NCI-H524 (cell line): Measurements from ENCODE around the gene PCDH19.

Source experiments
- DNase-seq, 2 experiments: peaks; one replicate each; lab custom pipeline; 2025; lab: John Stamatoyannopoulos, UW

The PCDH19 gene

GRCh38 chrX:100404851-100405250, 5.2 kb downstream of the PCDH19 start:
- DNase-seq: peak; percentile 4 to 64

- no peak for DNase-seq
These were observed 14.3 kb downstream of the PCDH19 start for GRCh38 chrX:100395781-100396180.

- DNase-seq: no peak
These were observed 28.5 kb downstream of the PCDH19 start for GRCh38 chrX:100381619-100382018.

- peak; percentile 5 to 49 for DNase-seq
These were observed 30.6 kb downstream of the PCDH19 start for GRCh38 chrX:100379388-100379986.

GRCh38 chrX:100377826-100378225, 32.2 kb downstream of the PCDH19 start:
- DNase-seq: no peak

GRCh38 chrX:100376576-100376975, 33.5 kb downstream of the PCDH19 start:
- no peak for DNase-seq

- DNase-seq: no peak
These were observed 36.4 kb downstream of the PCDH19 start for GRCh38 chrX:100373673-100374072.

- peak; percentile 8 to 23 for DNase-seq
These were observed 41.9 kb downstream of the PCDH19 start for GRCh38 chrX:100368167-100368566.

GRCh38 chrX:100363896-100364295, 46.2 kb downstream of the PCDH19 start:
- DNase-seq: no peak

- DNase-seq: no peak
These were observed 51.3 kb downstream of the PCDH19 start for GRCh38 chrX:100358766-100359165.

GRCh38 chrX:100356351-100356896, 53.6 kb downstream of the PCDH19 start:
- no peak for DNase-seq

GRCh38 chrX:100355680-100356079, 54.4 kb downstream of the PCDH19 start:
- DNase-seq: no peak

- DNase-seq: no peak
These were observed 56.7 kb downstream of the PCDH19 start for GRCh38 chrX:100353326-100353725.

GRCh38 chrX:100350704-100351489, 59.2 kb downstream of the PCDH19 start:
- DNase-seq: no peak

- no peak for DNase-seq
These were observed 60.7 kb downstream of the PCDH19 start for GRCh38 chrX:100349391-100349790.

GRCh38 chrX:100341142-100341510, 68.9 kb downstream of the PCDH19 start:
- DNase-seq: no peak

GRCh38 chrX:100340491-100341141, 69.5 kb downstream of the PCDH19 start:
- DNase-seq: peak in 1 of 2 experiments; percentile 7

- DNase-seq: no peak
These were observed 81.7 kb downstream of the PCDH19 start for GRCh38 chrX:100328351-100328750.

- no peak for DNase-seq
These were observed 90.4 kb downstream of the PCDH19 start for GRCh38 chrX:100319716-100320115.

- peak; percentile 83 to 92 for DNase-seq
These were observed 93.1 kb downstream of the PCDH19 start for GRCh38 chrX:100316987-100317386.

- no peak for DNase-seq
These were observed 94.5 kb downstream of the PCDH19 start for GRCh38 chrX:100315566-100315965.

GRCh38 chrX:100299559-100299958, 110.5 kb downstream of the PCDH19 start:
- no peak for DNase-seq

GRCh38 chrX:100297728-100298127, 112.3 kb downstream of the PCDH19 start:
- DNase-seq: no peak
